ENCODE results near the gene ZBTB20.

Gene ZBTB20

GRCh38 chr3:114741066-114741465 lies 406.0 kb downstream of the ZBTB20 start (continued):
- TF ChIP-seq CREB5 (CRISPR knock-in tag; IDR thresholded peaks at IDR 0.05; ENCODE audit: low read depth) (no peak), OSR1 (CRISPR knock-in tag; IDR thresholded peaks at IDR 0.05) (no peak)

- no peak for ATAC-seq
- TF ChIP-seq CSDC2 (CRISPR knock-in tag; IDR thresholded peaks at IDR 0.05) (no peak), TOX (CRISPR knock-in tag; IDR thresholded peaks at IDR 0.05; ENCODE audit: borderline replicate concordance) (no peak), TCF4 (CRISPR knock-in tag; IDR thresholded peaks at IDR 0.05; ENCODE audit: borderline replicate concordance) (no peak), GLIS3 (CRISPR knock-in tag; IDR thresholded peaks at IDR 0.05) (no peak), ZFP3 (CRISPR knock-in tag; IDR thresholded peaks at IDR 0.05) (no peak), CSRNP3 (CRISPR knock-in tag; IDR thresholded peaks at IDR 0.05) (no peak), ARNTL (CRISPR knock-in tag; IDR thresholded peaks at IDR 0.05; ENCODE audit: borderline replicate concordance, low read depth) (no peak), SNAI2 (CRISPR knock-in tag; IDR thresholded peaks at IDR 0.05) (no peak), RARB (CRISPR knock-in tag; IDR thresholded peaks at IDR 0.05) (no peak), ISL1 (CRISPR knock-in tag; IDR thresholded peaks at IDR 0.05) (no peak), OSR1 (CRISPR knock-in tag; IDR thresholded peaks at IDR 0.05) (no peak), PPARA (CRISPR knock-in tag; IDR thresholded peaks at IDR 0.05; ENCODE audit: borderline replicate concordance) (no peak), ZFP30 (CRISPR knock-in tag; IDR thresholded peaks at IDR 0.05) (no peak), TSHZ2 (CRISPR knock-in tag; IDR thresholded peaks at IDR 0.05) (no peak), ESRRG (CRISPR knock-in tag; IDR thresholded peaks at IDR 0.05) (no peak), BACH2 (CRISPR knock-in tag; IDR thresholded peaks at IDR 0.05; ENCODE audit: borderline replicate concordance) (no peak)
Measured at GRCh38 chr3:114739627-114740026, 407.5 kb downstream of the ZBTB20 start.

- TF ChIP-seq CSDC2 (CRISPR knock-in tag; IDR thresholded peaks at IDR 0.05) (no peak), TSHZ2 (CRISPR knock-in tag; IDR thresholded peaks at IDR 0.05) (no peak), RARB (CRISPR knock-in tag; IDR thresholded peaks at IDR 0.05) (no peak), ZNF565 (CRISPR knock-in tag; conservative IDR thresholded peaks at IDR 0.05; ENCODE audit: low read depth) (no peak), PPARA (CRISPR knock-in tag; IDR thresholded peaks at IDR 0.05; ENCODE audit: borderline replicate concordance) (no peak), PATZ1 (CRISPR knock-in tag; IDR thresholded peaks at IDR 0.05; ENCODE audit: borderline replicate concordance) (no peak), ZFP30 (CRISPR knock-in tag; IDR thresholded peaks at IDR 0.05) (no peak)
- ATAC-seq = no peak
Measured at GRCh38 chr3:114732353-114732752, 414.7 kb downstream of the ZBTB20 start.

All from SK-N-SH treated with all-trans-retinoic acid at 6 μM for 48 hours (cell line).